Inflammatory macrophage (primary cell): ENCODE results near the gene DNAJC7.

Experiments
- DNase-seq, 2 donors: peaks; one replicate each; pipeline ENCODE4 v3.0.0-alpha.2; 2020 to 2022

Gene DNAJC7

DNA sequence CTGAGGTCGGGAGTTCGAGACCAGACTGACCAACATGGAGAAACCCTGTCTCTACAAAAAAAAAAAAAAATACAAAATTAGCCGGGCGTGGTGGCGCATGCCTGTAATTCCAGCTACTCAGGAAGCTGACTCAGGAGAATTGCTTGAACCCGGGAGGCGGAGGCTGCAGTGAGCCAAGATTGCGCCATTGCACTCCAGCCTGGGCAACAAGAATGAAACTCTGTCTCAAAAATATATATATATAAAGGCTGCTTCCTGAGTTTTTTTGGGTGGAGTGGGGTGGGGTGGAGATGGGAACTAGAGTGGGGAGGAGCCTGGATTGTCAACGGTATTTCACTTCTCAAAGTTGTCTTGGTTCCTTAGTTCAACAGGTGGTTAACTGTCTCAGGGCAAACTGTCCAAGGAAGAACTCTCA lies 7.0 kb downstream of the DNAJC7 start:
- peak; percentile 48 to 83 for DNase-seq

DNA sequence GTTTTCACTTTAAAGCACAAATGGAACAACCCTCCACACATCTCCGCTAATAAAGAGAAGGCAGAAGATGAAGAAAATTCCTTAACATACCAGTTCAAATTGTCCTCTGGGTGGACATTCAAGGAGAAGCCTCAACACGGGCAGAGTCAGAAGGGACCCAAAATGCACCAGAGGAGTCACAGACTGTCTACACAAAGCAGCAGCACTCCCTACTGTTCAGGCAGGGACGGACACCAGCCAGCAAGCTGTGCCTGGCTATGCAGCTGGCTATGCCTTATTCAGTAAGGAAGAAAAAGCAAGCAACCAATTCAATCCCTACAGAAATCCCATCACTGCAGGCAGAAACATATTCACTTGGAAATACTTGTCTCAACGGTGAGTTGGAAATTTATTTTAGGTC lies 8.1 kb downstream of the DNAJC7 start:
- no peak for DNase-seq

- no peak for DNase-seq
These were observed 12.1 kb downstream of the DNAJC7 start for GRCh38 chr17:42005166-42005565.

GRCh38 chr17:42002792-42003301 lies 14.4 kb downstream of the DNAJC7 start:
- no peak for DNase-seq

DNA sequence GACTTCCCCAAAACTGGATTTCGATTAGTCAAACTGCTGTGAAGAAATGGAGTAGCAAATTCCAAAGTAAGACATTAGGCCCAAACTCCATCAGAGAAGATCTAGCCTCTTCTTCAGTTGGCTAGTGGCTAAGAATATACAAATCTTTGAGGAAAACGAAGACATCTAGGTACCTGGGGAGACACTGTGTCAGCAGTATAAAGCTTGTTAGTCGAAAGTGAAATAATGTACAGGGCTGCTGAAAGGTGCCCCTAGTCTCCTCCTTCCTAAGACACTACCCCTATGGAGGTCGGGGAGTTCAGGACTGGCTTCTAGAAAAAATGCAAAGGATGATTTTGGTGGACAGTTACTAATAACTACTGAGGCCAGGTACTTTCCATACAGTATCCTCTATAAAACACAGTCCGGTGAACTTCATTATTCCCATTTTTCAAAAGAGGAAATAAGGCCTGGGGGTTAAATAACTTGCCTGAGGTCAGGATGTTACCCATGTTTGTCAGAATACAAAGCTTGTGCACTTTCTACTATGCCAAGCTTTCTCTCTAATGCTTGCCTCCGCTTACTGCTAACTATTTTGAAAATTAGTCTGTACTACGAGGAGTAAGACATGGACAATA lies 15.0 kb downstream of the DNAJC7 start:
- no peak for DNase-seq

DNA sequence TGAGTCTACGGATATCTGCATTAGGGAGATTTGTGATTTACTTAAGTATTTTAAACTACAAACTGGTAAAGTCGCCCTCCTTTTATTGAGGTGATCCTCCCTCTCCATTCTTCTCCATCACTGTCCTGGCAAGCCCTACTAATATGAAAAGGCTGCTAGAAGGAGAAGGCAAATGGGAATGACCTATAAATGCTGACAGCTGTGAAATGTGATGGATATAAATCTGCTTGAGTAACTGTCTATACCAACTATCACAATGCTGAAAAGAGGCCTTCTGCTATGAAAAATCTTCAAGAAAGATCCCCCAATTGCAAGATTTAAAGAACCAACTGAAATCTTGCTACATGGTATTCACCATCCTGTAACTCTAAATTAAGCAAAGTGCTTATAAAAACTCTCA lies 15.5 kb downstream of the DNAJC7 start:
- no peak for DNase-seq

GRCh38 chr17:42000413-42001133 lies 16.7 kb downstream of the DNAJC7 start:
- no peak for DNase-seq

- DNase-seq: no peak
These were observed 18.7 kb downstream of the DNAJC7 start for GRCh38 chr17:41998497-41998896.

DNA sequence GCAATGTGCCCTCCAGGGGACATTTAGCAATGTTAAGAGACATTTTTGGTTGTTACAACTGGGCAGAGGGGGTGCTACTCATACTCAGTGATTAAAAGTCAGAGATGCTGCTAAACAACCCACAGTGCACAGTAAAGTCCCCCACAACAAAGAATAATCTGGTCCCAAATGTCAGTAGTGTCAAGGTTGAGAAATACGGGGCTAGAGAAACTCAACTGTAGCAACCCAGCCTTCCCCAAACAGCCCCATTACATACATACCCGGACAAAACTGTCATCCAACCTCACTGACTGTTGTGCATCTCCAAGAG lies 20.4 kb downstream of the DNAJC7 start:
- DNase-seq: no peak

- DNase-seq: no peak
These were observed 24.7 kb downstream of the DNAJC7 start for GRCh38 chr17:41992576-41992975.

DNA sequence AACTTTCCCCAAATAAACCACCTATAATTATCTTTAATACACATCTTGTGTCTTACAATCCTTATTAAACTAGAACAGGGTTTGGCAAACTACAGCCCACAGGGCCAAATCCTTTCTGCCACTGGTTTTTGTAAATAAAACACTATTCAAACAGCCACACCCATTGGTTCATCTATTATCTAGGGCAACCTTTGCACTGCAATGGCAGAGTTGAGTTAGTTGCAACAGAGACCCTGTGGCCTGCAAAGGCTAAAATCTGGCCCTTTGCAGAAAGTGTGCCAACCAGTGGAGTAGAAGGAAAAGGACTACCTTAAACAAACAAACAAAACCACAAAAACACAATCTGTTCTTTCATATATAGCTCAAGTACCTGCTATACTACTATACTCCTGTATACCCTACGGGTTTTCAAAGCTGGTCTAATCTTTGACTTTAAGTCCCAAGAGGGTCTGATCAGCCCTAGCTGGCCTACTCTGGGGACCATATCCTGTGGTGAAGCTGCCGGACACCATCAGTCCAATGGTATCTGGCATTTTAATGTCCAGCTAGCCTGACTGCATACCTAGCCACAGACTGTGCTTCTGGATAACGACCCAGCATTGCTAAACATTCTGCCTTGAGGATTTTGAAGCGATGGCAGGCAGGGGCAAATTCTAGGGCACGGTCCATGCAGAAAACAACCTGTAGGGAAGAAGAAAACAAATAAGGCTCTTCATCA lies 27.4 kb downstream of the DNAJC7 start:
- no peak for DNase-seq

- DNase-seq: no peak
These were observed 28.8 kb downstream of the DNAJC7 start for GRCh38 chr17:41988418-41988817.

- DNase-seq: no peak
These were observed 29.6 kb downstream of the DNAJC7 start for GRCh38 chr17:41987642-41988041.

DNA sequence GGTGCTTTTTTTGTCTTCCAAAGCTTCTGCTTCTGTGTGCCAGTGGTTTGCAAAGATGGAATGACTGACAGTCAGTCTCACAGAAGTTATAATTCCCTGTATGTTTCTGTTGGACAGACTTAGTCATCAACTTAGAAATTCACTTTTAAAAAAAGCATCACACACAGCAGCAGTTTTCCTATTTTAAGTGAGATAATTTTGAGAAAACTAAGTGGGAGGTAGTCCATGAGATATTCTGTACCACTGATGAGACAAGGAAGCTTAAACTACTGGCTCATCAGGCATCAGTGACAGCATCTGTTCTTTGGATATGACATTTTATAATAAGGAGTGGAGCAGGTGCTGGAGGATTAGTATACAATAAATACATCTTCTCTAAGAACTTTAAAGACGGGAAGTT lies 30.6 kb downstream of the DNAJC7 start:
- DNase-seq: no peak

GRCh38 chr17:41985919-41986318 lies 31.3 kb downstream of the DNAJC7 start:
- no peak for DNase-seq

GRCh38 chr17:41984454-41984853 lies 32.8 kb downstream of the DNAJC7 start:
- DNase-seq: no peak

- no peak for DNase-seq
These were observed 35.0 kb downstream of the DNAJC7 start for GRCh38 chr17:41982026-41982760.

DNA sequence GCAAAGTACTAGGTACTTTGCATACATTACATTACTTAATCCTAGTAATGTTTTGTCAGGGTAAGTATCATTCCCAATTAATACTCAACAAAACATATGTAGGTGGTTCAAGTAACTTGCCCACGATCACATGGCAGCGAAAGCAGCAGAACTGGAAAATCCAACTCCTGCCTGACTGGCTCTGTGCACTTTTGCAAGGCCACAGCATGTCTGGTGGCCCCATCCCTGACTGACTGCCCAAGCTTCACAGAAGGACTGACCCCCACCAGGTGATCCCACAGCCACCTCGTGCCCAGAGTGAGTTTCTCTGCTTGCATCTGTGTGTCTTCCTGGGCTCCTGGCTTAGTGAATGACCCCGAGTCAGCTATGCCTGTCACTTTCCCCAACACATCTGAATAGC lies 39.2 kb downstream of the DNAJC7 start:
- no peak for DNase-seq

DNA sequence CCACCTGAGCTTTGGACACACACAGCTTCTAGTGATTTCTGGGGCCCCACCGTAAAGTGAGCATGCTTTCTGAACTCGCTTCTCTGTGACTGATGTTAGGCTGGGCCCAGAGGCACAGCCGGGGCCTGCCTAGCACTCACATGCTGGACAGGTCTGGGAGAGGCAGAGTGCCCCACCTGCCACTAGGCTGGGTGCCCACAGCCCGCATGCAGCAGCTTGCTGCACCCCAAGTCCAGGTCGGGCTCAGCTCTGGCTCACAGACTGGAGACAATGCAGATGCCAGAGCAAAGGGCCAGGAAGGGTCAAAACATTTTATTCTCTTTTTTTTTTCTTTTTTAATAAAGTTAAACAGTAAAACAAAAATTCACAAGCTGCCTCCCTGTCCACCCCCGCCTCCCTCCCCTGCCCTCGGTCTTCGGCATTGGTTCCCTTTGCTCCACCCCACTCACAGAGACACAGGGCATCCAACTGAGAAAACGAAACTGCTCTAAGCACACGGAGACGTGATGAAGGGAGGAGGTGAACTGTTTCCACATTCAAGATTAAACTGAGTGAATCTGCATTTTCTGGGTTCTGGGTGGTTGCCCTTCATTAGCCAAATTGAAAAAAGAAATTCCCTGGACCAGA lies 41.0 kb downstream of the DNAJC7 start:
- no peak for DNase-seq

- no peak for DNase-seq
These were observed 41.8 kb downstream of the DNAJC7 start for GRCh38 chr17:41975099-41976083.

GRCh38 chr17:41974658-41975057 lies 42.6 kb downstream of the DNAJC7 start:
- no peak for DNase-seq
